ENCODE data around the gene INO80B. TPM values are rescaled to one million over a fixed set of nuclear protein-coding genes. Genes with fewer than 3 reads are reported as not detected.
A peak's percentile ranks its signal among the peaks of the same experiment; 100 is the strongest.
"Not testable (repeated sequence)": the region's sequence is repeated elsewhere in the genome, so short reads cannot be mapped to it uniquely, and the experiment has no call there.

INO80B gene
- total RNA-seq, 1 donor from 2014 or later = 20.0 TPM

- no peak for DNase-seq (ENCODE audit: low read depth)
Measured at GRCh38 chr2:74474899-74475298, 20.0 kb downstream of the INO80B start.

- no peak for DNase-seq (ENCODE audit: low read depth)
Measured at GRCh38 chr2:74481431-74481830, 26.5 kb downstream of the INO80B start.

GRCh38 chr2:74481961-74482800 is 27.3 kb downstream of the INO80B start:
- DNase-seq (ENCODE audit: low read depth) = no peak

- DNase-seq (ENCODE audit: low read depth) = peak; percentile 97
Measured at GRCh38 chr2:74482801-74483674, 28.2 kb downstream of the INO80B start, which contains the start of the genes CCDC142 and TTC31. CCDC142 (minus strand) TSS chr2:74482998; CDS start chr2:74482837, 161 bp downstream. TTC31 (plus strand) TSS chr2:74483081; CDS start chr2:74483096, 15 bp downstream.

- not testable (repeated sequence) for DNase-seq (ENCODE audit: low read depth)
Measured at GRCh38 chr2:74483675-74484164, 28.8 kb downstream of the INO80B start.

- no peak for DNase-seq (ENCODE audit: low read depth)
Measured at GRCh38 chr2:74486141-74486540, 31.3 kb downstream of the INO80B start.

- DNase-seq (ENCODE audit: low read depth) = no peak
Measured at GRCh38 chr2:74488643-74489481, 34.0 kb downstream of the INO80B start.

- DNase-seq (ENCODE audit: low read depth) = no peak
Measured at GRCh38 chr2:74489906-74490305, 35.0 kb downstream of the INO80B start.

GRCh38 chr2:74491648-74492544 is 37.0 kb downstream of the INO80B start:
- no peak for DNase-seq (ENCODE audit: low read depth)

GRCh38 chr2:74493546-74493945 is 38.7 kb downstream of the INO80B start:
- no peak for DNase-seq (ENCODE audit: low read depth)

GRCh38 chr2:74495440-74495839 is 40.6 kb downstream of the INO80B start:
- DNase-seq (ENCODE audit: low read depth) = no peak

GRCh38 chr2:74496997-74497776 is 42.3 kb downstream of the INO80B start:
- no peak for DNase-seq (ENCODE audit: low read depth)

- peak; percentile 15 for DNase-seq (ENCODE audit: low read depth)
Measured at GRCh38 chr2:74497777-74498499, 43.1 kb downstream of the INO80B start.

- peak; percentile 43 for DNase-seq (ENCODE audit: low read depth)
Measured at GRCh38 chr2:74498500-74499266, 43.8 kb downstream of the INO80B start.

GRCh38 chr2:74499267-74499939 is 44.5 kb downstream of the INO80B start, which contains the start of gene LBX2:
LBX2 (minus strand) TSS chr2:74499603; CDS start chr2:74499537, 66 bp downstream.
- peak; percentile 10 for DNase-seq (ENCODE audit: low read depth)

GRCh38 chr2:74499940-74500577 is 45.2 kb downstream of the INO80B start:
- no peak for DNase-seq (ENCODE audit: low read depth)

Measured in myocyte (in vitro differentiated cells).